Lower leg skin (tissue), 4 donors: ENCODE results near the gene CAMSAP2. TPM values are rescaled to one million over a fixed set of nuclear protein-coding genes. Genes with fewer than 3 reads are reported as not detected.

ENCODE experiments used
- DNase-seq, 2 donors: peaks; one replicate each; pipeline ENCODE4 v3.0.0-alpha.2; 2019; ENCODE audit warnings: low spot score in 2 of 2
- H3K4me3 ChIP-seq: fragments of 200-600 bp; sonication (generic); 2 replicates; pipeline ENCODE4 v1.5.1; 2017; ENCODE audit warnings: mild to moderate bottlenecking, low read depth; ENCODE audit not compliant: poor library complexity, severe bottlenecking
- POLR2A ChIP-seq, 2 donors: fragments of 450-650 bp; IDR thresholded peaks; one replicate each; pipeline ENCODE4 v1.6.1; 2016 to 2017; ENCODE audit warnings: antibody characterized with exemption in 2 of 2, mild to moderate bottlenecking in 1 of 2, moderate library complexity in 1 of 2
- WGBS, 2 donors: methylation state at CpG; one replicate each; pipeline ENCODE4 v1.1.5; 2018; 5-methylcytosine and 5-hydroxymethylcytosine counted together
- intact Hi-C: fragments of 100-400 bp; cut with DNase I; formaldehyde crosslinking; loops from one replicate; pipeline ENCODE4 v1.15.0; 2023; ENCODE audit warnings: low total_unique reads
- total RNA-seq, 4 donors: library from RNA; depleted of rRNA; stranded (reverse); fragments of >200 nt; gene quantifications; one replicate each; pipeline ENCODE4 v1.1.0, GENCODE V29; 2016
- TF ChIP-seq, protein P1 (sequence below), 3 donors: fragments of 450-650 bp; IDR thresholded peaks; one replicate each; pipeline ENCODE4 v1.5.1; 2016; ENCODE audit warnings: antibody characterized with exemption in 3 of 3, mild to moderate bottlenecking in 3 of 3, moderate library complexity in 2 of 3

Gene CAMSAP2
- total RNA-seq, 4 donors from 2014 or later, result 22.5 to 41.3 (median 36.1) TPM

DNA sequence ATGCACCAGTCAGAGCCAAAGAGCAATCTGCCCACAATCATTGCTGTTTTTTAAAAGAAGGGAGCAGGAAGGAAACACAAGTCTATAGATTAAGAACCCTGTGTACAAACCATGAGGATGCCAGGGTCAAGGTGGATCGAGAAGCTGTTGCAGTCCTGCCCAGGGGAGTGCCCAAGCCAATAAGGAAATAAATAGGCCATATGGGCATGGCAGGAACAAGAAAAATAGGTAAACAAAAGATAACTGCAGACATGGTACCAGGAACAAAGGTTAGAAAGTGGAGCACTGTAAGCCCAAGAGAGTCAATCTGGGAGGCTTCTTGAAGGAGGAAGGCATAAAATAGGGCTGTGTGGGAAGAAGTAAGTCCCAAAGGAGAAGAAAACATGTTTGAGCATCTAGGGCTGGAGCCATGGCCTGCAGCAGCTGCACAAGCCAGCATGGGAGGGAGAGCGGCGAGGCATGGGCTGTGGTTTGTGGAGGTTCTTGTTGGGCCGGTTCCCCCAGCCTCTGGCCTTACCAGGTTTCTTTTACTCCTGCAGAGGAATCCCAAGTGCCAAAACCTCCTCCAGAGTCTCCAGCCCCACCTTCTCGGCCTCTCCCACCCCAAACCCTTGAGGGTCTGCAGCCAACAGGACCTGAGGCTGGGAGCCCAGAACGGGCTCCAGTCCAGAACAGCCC is 169.6 kb downstream of the CAMSAP2 start:
- no peak for TF ChIP-seq POLR2A (IDR thresholded peaks at IDR 0.05)
- TF ChIP-seq, protein P1, sequence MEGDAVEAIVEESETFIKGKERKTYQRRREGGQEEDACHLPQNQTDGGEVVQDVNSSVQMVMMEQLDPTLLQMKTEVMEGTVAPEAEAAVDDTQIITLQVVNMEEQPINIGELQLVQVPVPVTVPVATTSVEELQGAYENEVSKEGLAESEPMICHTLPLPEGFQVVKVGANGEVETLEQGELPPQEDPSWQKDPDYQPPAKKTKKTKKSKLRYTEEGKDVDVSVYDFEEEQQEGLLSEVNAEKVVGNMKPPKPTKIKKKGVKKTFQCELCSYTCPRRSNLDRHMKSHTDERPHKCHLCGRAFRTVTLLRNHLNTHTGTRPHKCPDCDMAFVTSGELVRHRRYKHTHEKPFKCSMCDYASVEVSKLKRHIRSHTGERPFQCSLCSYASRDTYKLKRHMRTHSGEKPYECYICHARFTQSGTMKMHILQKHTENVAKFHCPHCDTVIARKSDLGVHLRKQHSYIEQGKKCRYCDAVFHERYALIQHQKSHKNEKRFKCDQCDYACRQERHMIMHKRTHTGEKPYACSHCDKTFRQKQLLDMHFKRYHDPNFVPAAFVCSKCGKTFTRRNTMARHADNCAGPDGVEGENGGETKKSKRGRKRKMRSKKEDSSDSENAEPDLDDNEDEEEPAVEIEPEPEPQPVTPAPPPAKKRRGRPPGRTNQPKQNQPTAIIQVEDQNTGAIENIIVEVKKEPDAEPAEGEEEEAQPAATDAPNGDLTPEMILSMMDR (IDR thresholded peaks at IDR 0.05), result no peak
- no peak for DNase-seq
- intact Hi-C loops, result no loop called here
- no peak overlapping the region for H3K4me3 ChIP-seq
- WGBS, 2 donors, result 46 to 57% methylated on average over 6 of the region's 6 CpGs

DNA sequence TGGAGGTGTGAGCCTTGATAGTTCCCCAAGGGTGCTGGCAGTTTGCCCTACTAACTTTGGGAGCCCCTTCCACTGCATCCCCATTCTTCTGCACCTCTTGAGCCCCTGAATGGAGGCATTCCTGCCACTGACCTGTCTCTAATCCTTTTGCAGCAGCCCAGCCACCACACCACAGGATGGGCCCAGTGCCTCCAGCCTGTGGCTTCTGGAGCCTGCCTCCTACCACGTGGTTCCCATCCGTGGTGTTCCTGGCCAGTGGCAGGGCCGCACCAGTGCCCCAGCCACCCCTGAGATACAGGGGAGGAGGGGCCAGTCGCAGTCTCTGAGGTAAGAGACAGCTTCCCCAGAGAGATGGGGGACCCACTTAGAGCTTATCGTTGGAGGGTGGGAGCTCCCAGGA is 170.4 kb downstream of the CAMSAP2 start:
- intact Hi-C loops, result no loop called here
- DNase-seq, result no peak
- TF ChIP-seq, protein P1 (IDR thresholded peaks at IDR 0.05), result no peak
- TF ChIP-seq POLR2A (IDR thresholded peaks at IDR 0.05), result no peak
- H3K4me3 ChIP-seq, result no peak overlapping the region
- 68 to 93% methylated on average over 3 to 5 of the region's 5 CpGs for WGBS, 2 donors

DNA sequence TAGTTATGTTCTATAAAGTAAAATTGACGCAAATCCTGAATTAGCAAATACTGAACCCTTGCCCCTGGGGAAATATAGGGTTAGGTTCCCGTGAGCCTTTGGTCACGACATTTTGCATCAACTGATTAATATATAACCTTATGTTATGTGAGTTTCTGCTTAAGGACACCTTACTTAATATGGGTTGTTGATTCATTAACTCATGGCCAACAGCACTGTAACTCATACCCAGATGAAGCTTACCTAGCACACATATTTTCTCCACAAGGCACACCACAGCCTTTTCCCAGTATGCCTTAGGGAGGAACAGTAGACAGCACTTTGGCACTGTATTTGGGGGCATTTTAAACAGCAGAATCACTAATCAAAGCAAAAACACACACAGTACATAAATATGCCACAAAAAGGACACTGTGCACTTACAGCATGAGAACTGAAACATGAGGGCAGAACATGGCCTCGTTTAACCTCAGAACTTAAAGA is 171.1 kb downstream of the CAMSAP2 start:
- 67 to 76% methylated on average over 4 of the region's 4 CpGs for WGBS, 2 donors
- H3K4me3 ChIP-seq, result no peak overlapping the region
- TF ChIP-seq, protein P1 (IDR thresholded peaks at IDR 0.05), result no peak
- no peak for TF ChIP-seq POLR2A (IDR thresholded peaks at IDR 0.05)
- intact Hi-C loops, result no loop called here
- no peak for DNase-seq

Other genes with a start within 250 kb of the CAMSAP2 start
- 1 to 10 TPM in 1 of 4 donors, under 1 TPM in 3; 0.37 to 1.1 (median 0.61) TPM for gene KIF14, start 118.1 kb upstream of the CAMSAP2 start, total RNA-seq
- 10 to 100 TPM; 17.9 to 40.8 (median 24.2) TPM for gene DDX59, start 69.0 kb upstream of the CAMSAP2 start, total RNA-seq
- gene GPR25, start 134.1 kb downstream of the CAMSAP2 start, total RNA-seq, result not detected
- 100 to 1,000 TPM; 108 to 176 (median 145) TPM for gene INAVA, start 156.0 kb downstream of the CAMSAP2 start, total RNA-seq